HG03135 (cell line): ENCODE data around the gene NKAPD1.
"Not testable (repeated sequence)": the region's sequence is repeated elsewhere in the genome, so short reads cannot be mapped to it uniquely, and the experiment has no call there.

ENCODE experiments used
- ATAC-seq: cut with Tn5 transposase; IDR thresholded peaks from one replicate; pipeline ENCODE4 v1.9.1; 2021; ENCODE audit warnings: mild to moderate bottlenecking, moderate library complexity; ENCODE audit not compliant: unreplicated experiment

NKAPD1 gene

GRCh38 chr11:112073941-112074811 is at the start of gene NKAPD1, which contains the start of gene PIH1D2:
Gene NKAPD1 (plus strand): TSS chr11:112074299. CDS start chr11:112075575, 1,276 bp downstream.
Gene PIH1D2 (minus strand): TSS chr11:112074017. CDS start chr11:112073174, 843 bp downstream.
- peak; percentile 90 for ATAC-seq

- peak; percentile 71 for ATAC-seq
Measured at GRCh38 chr11:112024773-112025678, 49.1 kb upstream of the NKAPD1 start, which contains the start of gene DLAT. Gene DLAT (plus strand): TSS chr11:112025408. CDS start chr11:112025473, 65 bp downstream.

DNA sequence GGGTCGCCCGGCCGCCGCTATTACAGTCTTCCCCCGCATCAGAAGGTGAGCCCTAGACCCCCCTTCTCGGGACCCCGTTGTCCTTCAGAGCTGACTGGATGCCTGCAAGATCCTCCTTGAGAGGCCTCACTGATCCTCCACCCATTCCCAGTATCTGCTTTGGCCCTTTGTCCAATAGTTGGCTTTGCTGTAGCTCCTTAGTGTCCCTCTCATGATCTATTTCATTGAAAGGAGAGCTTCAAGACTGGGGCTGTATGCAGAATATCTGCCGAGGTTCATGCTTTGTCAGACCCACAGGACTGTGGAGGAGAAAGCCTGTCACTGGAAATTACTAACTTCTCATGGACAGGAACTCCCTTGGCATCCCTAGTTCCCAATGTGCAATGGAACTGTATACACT is 48.4 kb upstream of the NKAPD1 start:
- peak; percentile 8 for ATAC-seq

- not testable (repeated sequence) for ATAC-seq
Measured at GRCh38 chr11:112026784-112027410, 47.2 kb upstream of the NKAPD1 start.

DNA sequence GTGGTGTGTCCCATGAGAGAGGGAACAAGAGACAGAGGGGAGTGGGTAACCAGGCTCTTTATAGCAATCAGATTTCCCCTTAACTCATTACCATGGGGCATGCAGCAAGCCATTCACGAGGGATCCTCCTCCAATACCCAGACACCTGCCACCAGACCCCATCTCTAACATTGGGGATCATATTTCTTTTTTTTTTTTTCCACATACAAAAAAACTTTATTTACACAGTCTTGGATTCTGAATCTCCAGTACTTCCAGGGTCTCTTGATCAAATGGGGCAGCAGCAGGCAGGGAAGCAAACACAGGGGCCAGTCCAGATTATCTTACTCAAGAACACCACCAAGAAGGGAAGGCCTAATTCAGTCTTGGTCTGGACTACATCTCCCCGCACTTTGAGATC is 44.6 kb upstream of the NKAPD1 start:
- no peak for ATAC-seq

DNA sequence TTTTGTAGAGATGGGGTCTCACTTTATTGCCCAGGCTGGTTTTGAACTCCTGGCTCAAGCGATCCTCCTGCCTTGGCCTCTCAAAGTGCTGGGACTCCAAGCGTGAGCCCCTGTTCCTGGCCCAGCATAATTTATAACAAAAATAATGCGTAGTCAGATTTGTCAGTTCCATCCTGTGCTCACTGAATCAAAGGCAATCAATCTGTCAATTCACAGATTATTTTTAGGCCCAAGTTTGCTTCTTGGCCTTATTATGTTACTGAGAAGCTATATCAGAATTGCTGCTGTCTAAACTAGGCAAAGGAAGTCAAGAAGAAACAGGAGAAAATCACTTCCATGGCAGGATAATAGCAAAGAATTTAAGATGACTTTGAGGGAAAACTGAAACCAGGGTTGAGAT is 40.2 kb upstream of the NKAPD1 start:
- ATAC-seq = no peak

GRCh38 chr11:112037527-112037926 is 36.6 kb upstream of the NKAPD1 start:
- no peak for ATAC-seq

DNA sequence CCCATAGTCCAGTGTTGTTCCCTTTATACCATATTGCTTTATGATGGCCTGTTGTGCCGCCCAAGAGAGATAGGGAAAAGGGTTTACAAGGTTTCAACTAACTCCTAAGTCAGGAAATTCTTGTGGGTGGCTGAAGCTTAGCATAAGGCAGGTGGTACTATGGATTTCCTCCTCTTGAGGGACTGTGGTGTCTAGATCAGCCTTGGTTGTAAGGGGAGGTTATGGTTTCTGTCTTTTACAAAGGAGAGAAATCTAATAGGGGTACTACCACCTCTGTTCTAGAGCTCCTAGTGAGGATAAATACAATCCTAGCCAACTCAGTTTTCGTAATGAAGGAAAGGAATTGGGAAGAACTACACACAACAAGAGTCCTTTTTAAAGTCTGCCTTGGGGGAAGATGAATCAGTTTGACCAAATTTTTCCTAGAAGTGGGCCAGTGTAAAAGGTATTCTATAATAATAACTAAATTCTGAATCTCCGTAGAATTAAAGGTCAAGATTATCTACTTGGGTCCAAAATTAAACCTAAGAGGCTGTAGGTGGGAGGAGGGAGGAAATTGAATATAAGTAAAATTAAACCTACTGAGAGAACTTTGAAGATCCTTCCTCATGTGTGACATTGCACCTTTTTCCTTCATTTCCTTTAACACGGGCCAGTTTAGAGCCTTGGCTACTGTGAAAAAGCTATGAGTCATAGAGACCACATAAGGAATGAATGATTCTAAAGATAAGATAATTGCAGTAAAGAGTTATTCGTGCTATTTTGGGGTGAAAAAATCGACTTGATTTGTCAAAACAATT is 31.7 kb upstream of the NKAPD1 start:
- ATAC-seq = no peak

GRCh38 chr11:112042961-112043304 is 31.2 kb upstream of the NKAPD1 start:
- no peak for ATAC-seq

DNA sequence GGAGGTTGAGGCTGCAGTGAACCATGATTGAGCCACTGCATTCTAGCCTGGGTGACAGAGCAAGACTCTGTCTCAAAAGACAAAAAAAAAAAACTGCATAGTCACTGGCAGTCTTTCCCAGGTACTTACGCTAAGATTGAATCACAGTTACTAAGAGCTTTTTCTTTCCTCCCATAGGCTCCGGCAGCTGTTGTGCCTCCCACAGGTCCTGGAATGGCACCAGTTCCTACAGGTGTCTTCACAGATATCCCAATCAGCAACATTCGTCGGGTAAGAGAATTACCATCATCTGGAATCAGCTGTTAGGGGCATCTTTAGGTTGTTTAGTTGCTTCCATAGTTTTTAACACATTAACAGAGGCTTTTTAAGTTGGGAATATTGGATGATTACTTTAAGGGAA is 29.1 kb upstream of the NKAPD1 start:
- ATAC-seq = no peak

GRCh38 chr11:112046647-112047046 is 27.5 kb upstream of the NKAPD1 start:
- not testable (repeated sequence) for ATAC-seq

GRCh38 chr11:112048256-112048655 is 25.8 kb upstream of the NKAPD1 start:
- ATAC-seq = not testable (repeated sequence)

DNA sequence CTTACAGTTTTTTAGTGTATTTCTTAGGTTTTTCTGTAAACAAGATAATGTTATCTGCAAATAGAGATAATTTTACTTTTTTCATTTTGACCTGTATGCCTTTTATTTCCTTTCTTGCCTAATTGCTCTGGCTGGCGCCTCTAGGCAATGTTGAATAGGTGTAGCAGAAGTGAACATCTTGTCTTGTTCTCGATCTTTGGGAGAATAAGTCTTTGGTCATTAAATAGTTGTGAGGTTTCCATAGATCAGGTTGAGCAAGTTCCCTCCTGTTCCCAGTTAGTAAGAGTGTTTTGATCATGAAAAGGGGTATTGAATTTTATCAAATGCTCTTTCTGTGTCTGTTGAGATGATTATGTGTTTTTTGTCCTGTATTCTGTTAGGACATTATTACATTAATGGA is 24.3 kb upstream of the NKAPD1 start:
- ATAC-seq = no peak

DNA sequence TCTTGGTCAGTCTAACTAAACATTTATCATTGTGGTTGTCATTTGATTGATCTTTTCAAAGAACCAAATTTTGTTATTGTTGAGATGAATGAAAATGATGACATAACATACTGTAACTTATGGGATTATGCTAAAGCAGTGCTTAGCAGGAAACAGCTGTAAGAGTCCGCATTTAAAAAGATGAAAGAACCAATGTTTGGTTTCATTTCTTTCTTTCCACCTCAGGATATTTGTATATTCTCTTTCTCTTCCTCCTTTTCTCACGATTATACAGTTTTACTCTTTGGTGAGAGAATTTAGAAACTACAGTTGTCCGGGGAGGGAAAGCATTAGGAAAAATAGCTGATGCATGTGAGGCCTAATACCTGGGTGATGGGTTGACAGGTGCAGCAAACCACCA is 23.4 kb upstream of the NKAPD1 start:
- peak; percentile 67 for ATAC-seq

- no peak for ATAC-seq
Measured at GRCh38 chr11:112051768-112052167, 22.3 kb upstream of the NKAPD1 start.

DNA sequence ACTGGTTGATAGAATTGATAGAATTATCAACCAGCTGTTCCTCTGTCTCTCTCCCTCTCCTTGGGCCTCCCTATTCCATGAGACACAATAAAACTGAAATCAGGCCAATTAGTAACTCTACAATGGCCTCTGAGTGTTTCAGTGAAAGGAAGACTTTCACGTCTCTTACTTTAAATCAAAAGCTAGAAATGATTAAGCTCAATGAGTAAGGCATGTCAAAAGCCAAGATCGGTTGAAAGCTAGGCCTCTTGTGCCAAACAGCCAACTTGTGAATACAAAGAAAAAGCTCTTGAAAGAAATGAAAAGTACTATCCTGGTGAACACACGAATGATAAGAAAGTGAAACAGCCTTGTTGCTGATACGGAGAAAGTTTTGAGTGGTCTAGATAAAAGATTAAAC is 16.9 kb upstream of the NKAPD1 start:
- ATAC-seq = no peak

GRCh38 chr11:112058103-112058502 is 16.0 kb upstream of the NKAPD1 start:
- ATAC-seq = no peak

- ATAC-seq = no peak
Measured at GRCh38 chr11:112062923-112063322, 11.2 kb upstream of the NKAPD1 start.

GRCh38 chr11:112082729-112083128 is 8.6 kb downstream of the NKAPD1 start:
- ATAC-seq = no peak

DNA sequence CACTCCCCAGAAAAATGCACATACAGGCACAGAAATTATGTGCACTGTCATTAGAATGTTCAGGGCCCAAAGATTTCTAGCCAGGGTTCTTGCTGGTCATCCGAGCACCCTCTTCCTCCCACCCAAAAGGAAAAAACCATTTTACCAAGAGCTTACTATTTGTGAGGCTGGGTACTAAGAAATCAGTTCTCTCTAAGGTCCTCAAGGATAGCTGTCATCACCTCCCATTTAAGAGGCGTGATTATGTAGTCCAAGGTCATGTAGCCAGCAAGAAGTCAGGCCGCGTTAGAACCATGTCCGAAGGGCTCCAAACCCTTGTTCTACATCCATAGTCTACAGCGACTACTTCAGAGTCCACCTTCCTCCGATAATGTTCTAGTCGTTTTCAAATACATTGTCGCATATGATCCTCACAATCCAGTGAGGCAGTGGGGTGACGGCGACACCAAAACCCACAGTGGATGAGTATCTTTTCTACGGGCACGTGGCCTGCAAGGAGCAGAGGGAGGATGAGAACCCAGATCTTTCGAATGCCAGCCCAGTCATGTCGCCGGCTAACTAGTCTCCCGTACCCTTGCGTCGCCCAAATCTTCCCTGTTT is 11.8 kb downstream of the NKAPD1 start:
- ATAC-seq = peak; percentile 36
